ENCODE measurements around the gene ACSM2B.
"Not testable (repeated sequence)": the region's sequence is repeated elsewhere in the genome, so short reads cannot be mapped to it uniquely, and the experiment has no call there.

The ACSM2B gene

GRCh38 chr16:20586716-20587115 is 10.5 kb upstream of the ACSM2B start:
- H3K27me3 ChIP-seq (ENCODE audit: control insufficient read depth in 3 of 3, insufficient read depth in 3 of 3, low read depth in 1 of 3, low read length in 3 of 3); H3K27ac ChIP-seq (replicated peaks; ENCODE audit: low read length); H3K9me3 ChIP-seq (replicated peaks in 1 of 2; ENCODE audit: control insufficient read depth in 2 of 2, insufficient read depth in 1 of 2, low read depth in 1 of 2, low read length in 2 of 2); H3K4ac ChIP-seq (ENCODE audit: low read length); H2AK5ac ChIP-seq (ENCODE audit: low read depth, low read length); H3K4me1 ChIP-seq (ENCODE audit: control insufficient read depth in 2 of 2, insufficient read depth in 1 of 2, low read depth in 1 of 2, low read length in 2 of 2); H4K8ac ChIP-seq (ENCODE audit: low read depth, low read length); H2BK12ac ChIP-seq (ENCODE audit: low read length); H2BK120ac ChIP-seq (ENCODE audit: low read depth, low read length); H2BK5ac ChIP-seq (ENCODE audit: low read length); H4K91ac ChIP-seq (ENCODE audit: low read depth, low read length, poor library complexity); H2AFZ ChIP-seq (ENCODE audit: low read length); H2BK15ac ChIP-seq (ENCODE audit: low read length); H3K36me3 ChIP-seq (replicated peaks in 1 of 2; ENCODE audit: control insufficient read depth in 2 of 2, insufficient read depth in 2 of 2, low read length in 2 of 2); H3K23ac ChIP-seq (ENCODE audit: low read depth, low read length, poor library complexity); H3K18ac ChIP-seq (ENCODE audit: low read length); H3K79me1 ChIP-seq (ENCODE audit: low read depth, low read length); H3K4me2 ChIP-seq (ENCODE audit: insufficient read depth, low read length, poor library complexity, severe bottlenecking); H3K9ac ChIP-seq (ENCODE audit: low read depth, low read length, poor library complexity); H3K4me3 ChIP-seq (ENCODE audit: low read length in 2 of 2); DNase-seq (ENCODE audit: low spot score); H3K14ac ChIP-seq (ENCODE audit: low read length): not testable (repeated sequence)
- WGBS, 2 donors (ENCODE audit: extremely low coverage in 2 of 2, insufficient read length in 2 of 2, insufficient replicate concordance in 1 of 2): no CpG with 5 or more reads among the region's 1 CpG

GRCh38 chr16:20586112-20586511 is 9.9 kb upstream of the ACSM2B start:
- WGBS, 2 donors (ENCODE audit: extremely low coverage in 2 of 2, insufficient read length in 2 of 2, insufficient replicate concordance in 1 of 2): no CpG with 5 or more reads among the region's 6 CpGs

GRCh38 chr16:20580487-20581259 is 4.5 kb upstream of the ACSM2B start:
- not testable (repeated sequence) for H3K27ac ChIP-seq (replicated peaks; ENCODE audit: low read length); H3K14ac ChIP-seq (ENCODE audit: low read length); H3K9ac ChIP-seq (ENCODE audit: low read depth, low read length, poor library complexity); H3K18ac ChIP-seq (ENCODE audit: low read length); H3K36me3 ChIP-seq (replicated peaks in 1 of 2; ENCODE audit: control insufficient read depth in 2 of 2, insufficient read depth in 2 of 2, low read length in 2 of 2); H2AK5ac ChIP-seq (ENCODE audit: low read depth, low read length); H3K4me1 ChIP-seq (ENCODE audit: control insufficient read depth in 2 of 2, insufficient read depth in 1 of 2, low read depth in 1 of 2, low read length in 2 of 2); H3K9me3 ChIP-seq (replicated peaks in 1 of 2; ENCODE audit: control insufficient read depth in 2 of 2, insufficient read depth in 1 of 2, low read depth in 1 of 2, low read length in 2 of 2); H3K79me1 ChIP-seq (ENCODE audit: low read depth, low read length); H4K8ac ChIP-seq (ENCODE audit: low read depth, low read length); H3K4me2 ChIP-seq (ENCODE audit: insufficient read depth, low read length, poor library complexity, severe bottlenecking); H2BK5ac ChIP-seq (ENCODE audit: low read length); H2BK15ac ChIP-seq (ENCODE audit: low read length); H2BK12ac ChIP-seq (ENCODE audit: low read length); H3K23ac ChIP-seq (ENCODE audit: low read depth, low read length, poor library complexity); H4K91ac ChIP-seq (ENCODE audit: low read depth, low read length, poor library complexity); H2AFZ ChIP-seq (ENCODE audit: low read length); H3K4ac ChIP-seq (ENCODE audit: low read length); DNase-seq (ENCODE audit: low spot score); H3K4me3 ChIP-seq (ENCODE audit: low read length in 2 of 2); H2BK120ac ChIP-seq (ENCODE audit: low read depth, low read length); H3K27me3 ChIP-seq (ENCODE audit: control insufficient read depth in 3 of 3, insufficient read depth in 3 of 3, low read depth in 1 of 3, low read length in 3 of 3)
- WGBS, 2 donors (ENCODE audit: extremely low coverage in 2 of 2, insufficient read length in 2 of 2, insufficient replicate concordance in 1 of 2): no CpG with 5 or more reads among the region's 3 CpGs

More at GRCh38 chr16:20586112-20586511, 9.9 kb upstream of the ACSM2B start:
- not testable (repeated sequence) for H3K27ac ChIP-seq (replicated peaks; ENCODE audit: low read length); H3K18ac ChIP-seq (ENCODE audit: low read length); H3K9me3 ChIP-seq (replicated peaks in 1 of 2; ENCODE audit: control insufficient read depth in 2 of 2, insufficient read depth in 1 of 2, low read depth in 1 of 2, low read length in 2 of 2); H3K27me3 ChIP-seq (ENCODE audit: control insufficient read depth in 3 of 3, insufficient read depth in 3 of 3, low read depth in 1 of 3, low read length in 3 of 3); H3K36me3 ChIP-seq (replicated peaks in 1 of 2; ENCODE audit: control insufficient read depth in 2 of 2, insufficient read depth in 2 of 2, low read length in 2 of 2); H4K8ac ChIP-seq (ENCODE audit: low read depth, low read length); H2BK5ac ChIP-seq (ENCODE audit: low read length); DNase-seq (ENCODE audit: low spot score); H3K4me3 ChIP-seq (ENCODE audit: low read length in 2 of 2); H3K79me1 ChIP-seq (ENCODE audit: low read depth, low read length); H2BK12ac ChIP-seq (ENCODE audit: low read length); H2BK120ac ChIP-seq (ENCODE audit: low read depth, low read length); H3K4me1 ChIP-seq (ENCODE audit: control insufficient read depth in 2 of 2, insufficient read depth in 1 of 2, low read depth in 1 of 2, low read length in 2 of 2); H3K23ac ChIP-seq (ENCODE audit: low read depth, low read length, poor library complexity); H4K91ac ChIP-seq (ENCODE audit: low read depth, low read length, poor library complexity); H2AK5ac ChIP-seq (ENCODE audit: low read depth, low read length); H3K4me2 ChIP-seq (ENCODE audit: insufficient read depth, low read length, poor library complexity, severe bottlenecking); H2AFZ ChIP-seq (ENCODE audit: low read length); H3K4ac ChIP-seq (ENCODE audit: low read length); H3K9ac ChIP-seq (ENCODE audit: low read depth, low read length, poor library complexity); H3K14ac ChIP-seq (ENCODE audit: low read length); H2BK15ac ChIP-seq (ENCODE audit: low read length)

DNA sequence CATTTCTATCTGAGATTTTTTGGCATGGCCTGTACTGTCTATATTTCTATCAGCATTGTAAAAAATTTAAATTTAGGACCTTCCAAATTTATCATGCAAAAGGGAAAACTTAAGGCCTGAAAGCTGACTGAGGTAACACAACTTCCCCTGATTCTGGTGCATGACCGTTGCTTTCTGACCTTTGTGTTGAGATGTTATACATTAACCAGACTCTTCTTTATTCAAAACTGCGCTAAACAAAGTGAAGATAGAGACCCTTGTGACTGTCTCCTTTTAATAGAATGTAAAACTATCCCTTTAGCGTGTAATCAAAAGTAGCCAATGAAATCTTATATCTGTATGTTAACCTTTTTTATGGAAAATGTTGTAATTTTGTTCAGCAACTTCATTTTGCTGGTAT is 1.9 kb upstream of the ACSM2B start:
- H3K4me1 ChIP-seq (ENCODE audit: control insufficient read depth in 2 of 2, insufficient read depth in 1 of 2, low read depth in 1 of 2, low read length in 2 of 2); H3K36me3 ChIP-seq (replicated peaks in 1 of 2; ENCODE audit: control insufficient read depth in 2 of 2, insufficient read depth in 2 of 2, low read length in 2 of 2); H3K23ac ChIP-seq (ENCODE audit: low read depth, low read length, poor library complexity): not testable (repeated sequence)

More for the DNA sequence above, 1.9 kb upstream of the ACSM2B start:
- H3K79me1 ChIP-seq (ENCODE audit: low read depth, low read length); H2BK5ac ChIP-seq (ENCODE audit: low read length); H2BK12ac ChIP-seq (ENCODE audit: low read length); H2AFZ ChIP-seq (ENCODE audit: low read length); H3K14ac ChIP-seq (ENCODE audit: low read length); H3K9ac ChIP-seq (ENCODE audit: low read depth, low read length, poor library complexity); H4K8ac ChIP-seq (ENCODE audit: low read depth, low read length); H3K4me3 ChIP-seq (ENCODE audit: low read length in 2 of 2); H3K9me3 ChIP-seq (replicated peaks in 1 of 2; ENCODE audit: control insufficient read depth in 2 of 2, insufficient read depth in 1 of 2, low read depth in 1 of 2, low read length in 2 of 2); H3K4me2 ChIP-seq (ENCODE audit: insufficient read depth, low read length, poor library complexity, severe bottlenecking); H2BK120ac ChIP-seq (ENCODE audit: low read depth, low read length); H3K27ac ChIP-seq (replicated peaks; ENCODE audit: low read length); H3K4ac ChIP-seq (ENCODE audit: low read length); H4K91ac ChIP-seq (ENCODE audit: low read depth, low read length, poor library complexity); DNase-seq (ENCODE audit: low spot score); H2AK5ac ChIP-seq (ENCODE audit: low read depth, low read length); H2BK15ac ChIP-seq (ENCODE audit: low read length); H3K27me3 ChIP-seq (ENCODE audit: control insufficient read depth in 3 of 3, insufficient read depth in 3 of 3, low read depth in 1 of 3, low read length in 3 of 3); H3K18ac ChIP-seq (ENCODE audit: low read length): not testable (repeated sequence)
- no CpG with 5 or more reads among the region's 3 CpGs for WGBS, 2 donors (ENCODE audit: extremely low coverage in 2 of 2, insufficient read length in 2 of 2, insufficient replicate concordance in 1 of 2)
